OCI-LY3 (cell line): ENCODE data around the gene ELAVL1.
A peak's percentile ranks its signal among the peaks of the same experiment; 100 is the strongest.

ENCODE experiments used
- CTCF ChIP-seq: fragments of 200-600, 300-600 bp; sonication (generic); IDR thresholded peaks from 2 replicates; pipeline ENCODE4 v1.5.1; 2014; ENCODE audit warnings: antibody characterized with exemption, low read length, low read depth
- EZH2phosphoT487 ChIP-seq: fragments of 200-600 bp; shearing (Covaris generic); IDR thresholded peaks from 2 replicates; pipeline ENCODE4 v1.6.1; 2018; ENCODE audit warnings: antibody characterized with exemption, mixed run types, low read depth

GRCh38 chr19:7933411-7933810, 72.0 kb downstream of the ELAVL1 start:
- TF ChIP-seq CTCF (peak; percentile 34), EZH2phosphoT487 (no peak)
